ENCODE measurements around the gene PLCB4.

GRCh38 chr20:9233804-9234203, 164.9 kb downstream of the PLCB4 start:
- no peak for TF ChIP-seq AFF4 (CRISPR knock-in tag; IDR thresholded peaks at IDR 0.05; ENCODE audit: borderline replicate concordance)
- TF ChIP-seq FOXJ3 (CRISPR knock-in tag; IDR thresholded peaks at IDR 0.05; ENCODE audit: borderline replicate concordance) = no peak
- no peak for TF ChIP-seq USF2 (CRISPR knock-in tag; IDR thresholded peaks at IDR 0.05)
- no peak for TF ChIP-seq CTCF (IDR thresholded peaks at IDR 0.05)
- no peak for TF ChIP-seq ZNF416 (CRISPR knock-in tag; IDR thresholded peaks at IDR 0.05)
- TF ChIP-seq ZNF263 (CRISPR knock-in tag; IDR thresholded peaks at IDR 0.05; ENCODE audit: low read depth) = no peak
- no peak for TF ChIP-seq JUN (CRISPR knock-in tag; IDR thresholded peaks at IDR 0.05)
- no peak for TF ChIP-seq ELF4 (CRISPR knock-in tag; IDR thresholded peaks at IDR 0.05; ENCODE audit: low read depth)
- TF ChIP-seq MAX (CRISPR knock-in tag; IDR thresholded peaks at IDR 0.05) = no peak
- TF ChIP-seq RELA (CRISPR knock-in tag; IDR thresholded peaks at IDR 0.05; ENCODE audit: borderline replicate concordance) = no peak
- no peak for TF ChIP-seq CREM (CRISPR knock-in tag; IDR thresholded peaks at IDR 0.05)

Measured in WTC11 (cell line).